Esophagus squamous epithelium (tissue), 4 donors: ENCODE results near the gene KLHL2.

Experiments
- POLR2A ChIP-seq, 4 donors: fragments of 450-650 bp; IDR thresholded peaks; one replicate each; pipeline ENCODE4 v1.6.1; 2017; ENCODE audit warnings: antibody characterized with exemption in 4 of 4, mild to moderate bottlenecking in 4 of 4, moderate library complexity in 3 of 4
- TF ChIP-seq, protein P1 (sequence below), 6 experiments: fragments of 450-650 bp in 4 of 6; fragments of 200-600 bp in 2 of 6; sonication (generic) in 2 of 6; IDR thresholded peaks; one replicate each; pipeline ENCODE4 v1.5.1; 2016 to 2019; ENCODE audit warnings: antibody characterized with exemption in 6 of 6, mild to moderate bottlenecking in 4 of 6, moderate library complexity in 4 of 6

DNA sequence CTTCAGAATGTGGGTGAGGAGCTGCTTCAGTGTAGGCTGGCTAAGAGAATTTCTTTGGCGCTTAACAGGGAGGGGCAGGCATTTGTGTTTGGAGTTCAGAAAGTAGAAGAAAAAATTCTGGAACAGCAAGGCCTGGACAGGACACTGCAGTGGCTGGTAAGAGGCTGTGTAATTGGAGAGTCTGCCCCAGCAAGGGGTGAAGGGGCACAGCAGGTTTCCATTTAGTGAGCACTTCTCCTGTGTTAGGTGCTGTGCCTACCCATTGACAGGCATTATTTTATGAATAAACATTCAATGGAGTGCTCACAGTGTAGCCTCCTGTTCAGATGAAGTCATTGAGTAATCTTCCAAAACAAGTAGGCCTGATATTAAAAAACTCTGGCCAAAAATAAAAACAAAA, 160.8 kb downstream of the KLHL2 start:
- TF ChIP-seq, protein P1, sequence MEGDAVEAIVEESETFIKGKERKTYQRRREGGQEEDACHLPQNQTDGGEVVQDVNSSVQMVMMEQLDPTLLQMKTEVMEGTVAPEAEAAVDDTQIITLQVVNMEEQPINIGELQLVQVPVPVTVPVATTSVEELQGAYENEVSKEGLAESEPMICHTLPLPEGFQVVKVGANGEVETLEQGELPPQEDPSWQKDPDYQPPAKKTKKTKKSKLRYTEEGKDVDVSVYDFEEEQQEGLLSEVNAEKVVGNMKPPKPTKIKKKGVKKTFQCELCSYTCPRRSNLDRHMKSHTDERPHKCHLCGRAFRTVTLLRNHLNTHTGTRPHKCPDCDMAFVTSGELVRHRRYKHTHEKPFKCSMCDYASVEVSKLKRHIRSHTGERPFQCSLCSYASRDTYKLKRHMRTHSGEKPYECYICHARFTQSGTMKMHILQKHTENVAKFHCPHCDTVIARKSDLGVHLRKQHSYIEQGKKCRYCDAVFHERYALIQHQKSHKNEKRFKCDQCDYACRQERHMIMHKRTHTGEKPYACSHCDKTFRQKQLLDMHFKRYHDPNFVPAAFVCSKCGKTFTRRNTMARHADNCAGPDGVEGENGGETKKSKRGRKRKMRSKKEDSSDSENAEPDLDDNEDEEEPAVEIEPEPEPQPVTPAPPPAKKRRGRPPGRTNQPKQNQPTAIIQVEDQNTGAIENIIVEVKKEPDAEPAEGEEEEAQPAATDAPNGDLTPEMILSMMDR (IDR thresholded peaks at IDR 0.05): no peak
- TF ChIP-seq POLR2A (IDR thresholded peaks at IDR 0.05): no peak
